ENCODE results near the gene G0S2.
"Not testable (repeated sequence)": the region's sequence is repeated elsewhere in the genome, so short reads cannot be mapped to it uniquely, and the experiment has no call there.

GRCh38 chr1:209700686-209701085 is 25.5 kb downstream of the G0S2 start:
- TF ChIP-seq CTCF (conservative IDR thresholded peaks at IDR 0.05; ENCODE audit: low read depth, low read length); EZH2 (IDR thresholded peaks at IDR 0.05; ENCODE audit: borderline replicate concordance, low read depth, low read length, poor library complexity, severe bottlenecking): not testable (repeated sequence)

All from A673 (cell line).